ENCODE measurements around the gene SNX10. TPM values are rescaled to one million over a fixed set of nuclear protein-coding genes. Genes with fewer than 3 reads are reported as not detected.
A peak's percentile ranks its signal among the peaks of the same experiment; 100 is the strongest.

SNX10 gene
- total and polyA plus RNA-seq, 8 donors = 7.4 to 75.6 (median 10.3) TPM

GRCh38 chr7:26318921-26319320 lies 27.3 kb downstream of the SNX10 start:
- Histone ChIP-seq H3K36me3 (no peaks in the 10 kb centered on the region), H3K4me3 (no peak overlapping the region), H3K27ac (peak overlapping the region in 1 of 2 donors; percentile 26), H3K27me3 (no peaks in the 10 kb centered on the region), H3K9me3 (no peaks in the 10 kb centered on the region), H3K4me1 (peaks cover 0 to 60% of the 10 kb centered on the region in 2 donors)
- TF ChIP-seq CTCF (IDR thresholded peaks at IDR 0.05) = no peak
- ATAC-seq (no peak), DNase-seq (no peak)
- intact Hi-C loops (cut with DNase I) = no loop called here

DNA sequence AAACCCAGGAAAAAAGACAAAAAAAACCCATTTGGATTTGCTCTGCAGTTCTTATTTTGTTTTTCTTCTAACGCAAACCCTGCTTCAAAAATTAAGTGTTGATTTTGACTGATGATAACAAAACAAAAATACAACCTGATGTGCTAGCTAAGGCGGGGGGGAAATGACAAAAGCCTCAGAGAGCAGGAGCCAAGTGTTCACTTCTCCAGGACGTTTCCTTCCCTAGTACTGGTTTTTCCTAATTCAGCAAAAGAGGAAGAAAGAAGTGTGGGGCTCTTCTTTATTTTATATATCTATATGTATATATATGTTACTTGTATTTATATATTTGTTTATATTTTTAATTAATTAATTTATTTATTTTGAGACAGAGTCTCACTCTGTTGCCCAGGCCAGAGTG lies 28.0 kb downstream of the SNX10 start:
- intact Hi-C loops (cut with DNase I) = no loop called here
- Histone ChIP-seq H3K27ac (peak overlapping the region in 1 of 2 donors; percentile 26), H3K4me1 (peaks cover 0 to 54% of the 10 kb centered on the region in 2 donors), H3K27me3 (no peaks in the 10 kb centered on the region), H3K9me3 (no peaks in the 10 kb centered on the region), H3K4me3 (no peak overlapping the region), H3K36me3 (no peaks in the 10 kb centered on the region)
- ATAC-seq (no peak), DNase-seq (no peak)
- no peak for TF ChIP-seq CTCF (IDR thresholded peaks at IDR 0.05)

- TF ChIP-seq CTCF (IDR thresholded peaks at IDR 0.05) = no peak
- ATAC-seq (no peak), DNase-seq (no peak)
- H3K4me1 ChIP-seq = peaks cover 0 to 42% of the 10 kb centered on the region in 2 donors
- H3K4me3 ChIP-seq = no peak overlapping the region
- H3K36me3 ChIP-seq = no peaks in the 10 kb centered on the region
- no peak overlapping the region for H3K27ac ChIP-seq
- intact Hi-C loops (cut with DNase I) = no loop called here
- no peaks in the 10 kb centered on the region for H3K27me3 ChIP-seq
- no peaks in the 10 kb centered on the region for H3K9me3 ChIP-seq
Measured at GRCh38 chr7:26320878-26321277, 29.2 kb downstream of the SNX10 start.

GRCh38 chr7:26321435-26321834 lies 29.8 kb downstream of the SNX10 start:
- DNase-seq = no peak
- H3K4me1 ChIP-seq = peaks cover 0 to 36% of the 10 kb centered on the region in 2 donors
- TF ChIP-seq CTCF (IDR thresholded peaks at IDR 0.05) = no peak
- intact Hi-C loops (cut with DNase I) = no loop called here
- H3K4me3 ChIP-seq = no peak overlapping the region
- no peak for ATAC-seq
- H3K27ac ChIP-seq = no peak overlapping the region
- H3K27me3 ChIP-seq = no peaks in the 10 kb centered on the region
- H3K36me3 ChIP-seq = no peaks in the 10 kb centered on the region
- no peaks in the 10 kb centered on the region for H3K9me3 ChIP-seq

DNA sequence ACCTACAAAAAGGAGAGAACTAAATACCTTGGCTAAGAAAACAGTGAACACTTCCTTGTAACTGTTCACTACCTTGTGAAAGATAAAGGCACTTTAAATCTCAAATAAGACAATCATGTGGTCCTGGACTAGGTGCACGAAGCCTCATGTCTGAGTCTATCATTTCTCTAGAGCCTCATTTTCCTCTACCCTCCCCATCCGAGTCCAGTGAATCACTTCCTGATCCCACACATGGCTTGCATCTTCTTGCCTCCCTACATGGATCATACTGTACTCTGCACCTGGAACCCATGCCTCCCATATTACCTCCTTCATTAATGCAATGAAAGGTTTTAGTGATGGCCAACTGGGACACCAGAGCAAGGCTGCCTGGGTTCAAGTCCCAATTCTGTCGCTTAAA lies 34.5 kb downstream of the SNX10 start:
- intact Hi-C loops (cut with DNase I) = no loop called here
- no peaks in the 10 kb centered on the region for H3K36me3 ChIP-seq
- no peak for TF ChIP-seq CTCF (IDR thresholded peaks at IDR 0.05)

More for the DNA sequence above, 34.5 kb downstream of the SNX10 start:
- peaks cover 0 to 28% of the 10 kb centered on the region in 2 donors for H3K4me1 ChIP-seq
- no peak overlapping the region for H3K27ac ChIP-seq
- no peaks in the 10 kb centered on the region for H3K27me3 ChIP-seq
- no peak for ATAC-seq
- no peak overlapping the region for H3K4me3 ChIP-seq
- no peaks in the 10 kb centered on the region for H3K9me3 ChIP-seq
- DNase-seq = no peak
